DOHH2 (cell line): ENCODE measurements around the gene CCDC138.

Source experiments
- H3F3A ChIP-seq: fragments of 200-600 bp; sonication (generic), shearing (Covaris generic); 2 replicates; pipeline ENCODE4 v1.6.0; 2016; ENCODE audit warnings: antibody characterized with exemption, mild to moderate bottlenecking; ENCODE audit not compliant: control insufficient read depth, insufficient read depth
- H3K27ac ChIP-seq: fragments of 200-600 bp; sonication (generic); 2 replicates; pipeline ENCODE4 v1.5.1; 2014; ENCODE audit warnings: low read depth, mild to moderate bottlenecking, low read length, moderate library complexity
- H3K27me3 ChIP-seq: fragments of 200-600 bp; sonication (generic); 2 replicates; pipeline ENCODE4 v1.6.1; 2014; ENCODE audit warnings: mild to moderate bottlenecking, low read length, mixed read lengths; ENCODE audit not compliant: control insufficient read depth
- H3K36me3 ChIP-seq: fragments of 200-600 bp; sonication (generic); 2 replicates; pipeline ENCODE4 v1.6.1; 2014; ENCODE audit warnings: mild to moderate bottlenecking, low read length, moderate library complexity, mixed read lengths; ENCODE audit not compliant: control insufficient read depth
- H3K4me1 ChIP-seq: fragments of 200-600 bp; sonication (generic); 2 replicates; pipeline ENCODE4 v1.6.1; 2014; ENCODE audit warnings: mild to moderate bottlenecking, low read length, mixed read lengths; ENCODE audit not compliant: control insufficient read depth
- H3K4me2 ChIP-seq: fragments of 200-600 bp; sonication (generic); 2 replicates; pipeline ENCODE4 v1.6.0; 2014; ENCODE audit warnings: mild to moderate bottlenecking, low read length, moderate library complexity
- H3K4me3 ChIP-seq: fragments of 200-600 bp; sonication (generic); 2 replicates; pipeline ENCODE4 v1.5.1; 2014; ENCODE audit warnings: mild to moderate bottlenecking, low read length, mixed read lengths
- H3K79me2 ChIP-seq: fragments of 200-600 bp; sonication (generic); 2 replicates; pipeline ENCODE4 v1.6.1; 2014; ENCODE audit warnings: mild to moderate bottlenecking, low read length, mixed read lengths; ENCODE audit not compliant: control insufficient read depth
- H3K9me2 ChIP-seq: fragments of 200-600 bp; sonication (generic); replicated peaks from 2 replicates; pipeline ENCODE4 v1.6.1; 2014; ENCODE audit warnings: mild to moderate bottlenecking, low read length, mixed read lengths; ENCODE audit not compliant: control insufficient read depth
- H3K9me3 ChIP-seq: fragments of 200-600 bp; sonication (generic); 2 replicates; pipeline ENCODE4 v1.6.1; 2014; ENCODE audit warnings: antibody characterized with exemption, low read length, mixed read lengths; ENCODE audit not compliant: control insufficient read depth, insufficient read depth
- H4K20me1 ChIP-seq: fragments of 200-600 bp; sonication (generic); 2 replicates; pipeline ENCODE4 v1.6.0; 2014; ENCODE audit warnings: low read depth, mild to moderate bottlenecking, antibody characterized with exemption, low read length, moderate library complexity; ENCODE audit not compliant: control insufficient read depth, insufficient read depth
- EZH2phosphoT487 ChIP-seq: fragments of 200-600 bp; sonication (generic); IDR thresholded peaks from 2 replicates; pipeline ENCODE4 v1.6.1; 2017; ENCODE audit warnings: borderline replicate concordance, mild to moderate bottlenecking, antibody characterized with exemption, low read length, moderate library complexity, mixed read lengths
- TF ChIP-seq, protein P1 (sequence below): fragments of 200-600 bp; sonication (generic); IDR thresholded peaks from one replicate; pipeline ENCODE4 v1.5.1; 2014; ENCODE audit warnings: antibody characterized with exemption, mild to moderate bottlenecking, low read depth, low read length; ENCODE audit not compliant: poor library complexity, severe bottlenecking

The CCDC138 gene

DNA sequence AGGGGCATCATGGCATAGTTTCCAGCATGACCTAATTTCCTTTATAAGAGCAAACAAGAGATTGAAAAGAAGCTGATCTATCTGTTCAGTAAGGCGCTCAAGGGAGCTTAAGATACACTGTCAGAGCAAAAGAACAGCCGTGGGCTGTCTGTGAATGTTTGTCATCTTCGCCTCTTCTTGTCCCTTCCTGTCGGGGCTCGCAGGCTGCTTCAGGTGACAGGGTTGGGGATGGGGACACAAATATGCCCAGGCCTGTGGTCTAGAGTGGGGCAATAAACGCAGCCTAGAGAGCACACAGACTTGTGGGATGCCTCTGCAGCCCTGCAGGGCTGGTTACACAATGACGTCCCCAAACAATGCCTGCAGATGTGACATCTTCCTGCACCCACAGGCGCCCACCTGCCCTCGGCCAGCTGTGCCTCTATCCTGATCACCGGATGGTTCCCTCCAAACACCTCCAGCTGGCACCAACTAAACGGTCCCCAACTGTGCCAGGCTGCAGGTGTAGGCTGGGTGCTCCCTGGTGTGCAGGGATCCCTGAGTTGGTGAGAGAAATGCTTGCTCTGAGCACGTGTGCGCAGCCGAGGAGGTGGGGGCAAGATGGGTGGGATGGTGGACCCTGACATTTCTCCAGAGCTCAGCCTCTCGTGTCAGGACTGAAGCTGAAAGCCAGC is 129.7 kb downstream of the CCDC138 start:
- Histone ChIP-seq H3K36me3 (no peaks in the 10 kb centered on the region), H4K20me1 (no peaks in the 10 kb centered on the region), H3K4me3 (no peak overlapping the region), H3K79me2 (no peaks in the 10 kb centered on the region), H3K4me2 (no peak overlapping the region), H3K4me1 (no peaks in the 10 kb centered on the region), H3K27ac (no peak overlapping the region), H3K27me3 (no peaks in the 10 kb centered on the region), H3F3A (no peaks in the 10 kb centered on the region), H3K9me2 (no peaks in the 10 kb centered on the region), H3K9me3 (no peaks in the 10 kb centered on the region)
- TF ChIP-seq, protein P1, sequence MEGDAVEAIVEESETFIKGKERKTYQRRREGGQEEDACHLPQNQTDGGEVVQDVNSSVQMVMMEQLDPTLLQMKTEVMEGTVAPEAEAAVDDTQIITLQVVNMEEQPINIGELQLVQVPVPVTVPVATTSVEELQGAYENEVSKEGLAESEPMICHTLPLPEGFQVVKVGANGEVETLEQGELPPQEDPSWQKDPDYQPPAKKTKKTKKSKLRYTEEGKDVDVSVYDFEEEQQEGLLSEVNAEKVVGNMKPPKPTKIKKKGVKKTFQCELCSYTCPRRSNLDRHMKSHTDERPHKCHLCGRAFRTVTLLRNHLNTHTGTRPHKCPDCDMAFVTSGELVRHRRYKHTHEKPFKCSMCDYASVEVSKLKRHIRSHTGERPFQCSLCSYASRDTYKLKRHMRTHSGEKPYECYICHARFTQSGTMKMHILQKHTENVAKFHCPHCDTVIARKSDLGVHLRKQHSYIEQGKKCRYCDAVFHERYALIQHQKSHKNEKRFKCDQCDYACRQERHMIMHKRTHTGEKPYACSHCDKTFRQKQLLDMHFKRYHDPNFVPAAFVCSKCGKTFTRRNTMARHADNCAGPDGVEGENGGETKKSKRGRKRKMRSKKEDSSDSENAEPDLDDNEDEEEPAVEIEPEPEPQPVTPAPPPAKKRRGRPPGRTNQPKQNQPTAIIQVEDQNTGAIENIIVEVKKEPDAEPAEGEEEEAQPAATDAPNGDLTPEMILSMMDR, result no peak
- no peak for TF ChIP-seq EZH2phosphoT487

DNA sequence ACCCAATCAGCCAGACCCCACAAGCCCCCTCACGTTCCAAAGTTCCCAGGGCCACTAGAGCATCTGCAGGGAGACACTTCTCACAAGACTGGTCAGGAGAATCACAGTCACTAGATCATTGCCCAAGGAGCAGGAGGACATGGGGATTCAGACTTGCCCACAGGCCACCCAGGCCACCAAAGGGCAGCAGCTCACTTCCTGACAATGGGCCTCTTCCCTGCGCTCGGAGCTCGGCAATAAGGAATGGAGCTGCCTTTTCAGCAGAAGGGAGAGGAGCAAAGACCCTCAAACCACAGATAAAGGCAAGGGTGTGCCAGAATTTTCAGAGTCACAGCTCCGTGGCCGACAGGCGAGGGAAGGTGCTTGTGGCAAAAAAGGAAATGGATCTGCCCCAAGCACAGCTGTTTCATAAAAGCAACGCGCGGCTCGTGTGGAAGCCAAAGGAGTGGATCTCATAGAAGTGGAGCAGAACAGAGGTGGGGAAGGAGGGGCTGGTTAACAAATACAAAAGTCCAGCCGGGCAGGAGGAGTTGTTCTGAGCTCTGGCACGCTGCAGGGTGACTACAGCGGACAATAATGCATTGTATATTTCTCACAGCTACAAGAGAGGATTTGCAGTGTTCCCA is 130.3 kb downstream of the CCDC138 start:
- no peak overlapping the region for H3K4me2 ChIP-seq
- H3K36me3 ChIP-seq, result no peaks in the 10 kb centered on the region
- H3K4me1 ChIP-seq, result no peaks in the 10 kb centered on the region
- H3K4me3 ChIP-seq, result no peak overlapping the region
- H4K20me1 ChIP-seq, result no peaks in the 10 kb centered on the region
- H3K27ac ChIP-seq, result no peak overlapping the region
- no peaks in the 10 kb centered on the region for H3K79me2 ChIP-seq
- no peak for TF ChIP-seq EZH2phosphoT487
- TF ChIP-seq, protein P1, result no peak
- no peaks in the 10 kb centered on the region for H3K9me2 ChIP-seq
- H3K27me3 ChIP-seq, result no peaks in the 10 kb centered on the region
- H3F3A ChIP-seq, result no peaks in the 10 kb centered on the region
- no peaks in the 10 kb centered on the region for H3K9me3 ChIP-seq

DNA sequence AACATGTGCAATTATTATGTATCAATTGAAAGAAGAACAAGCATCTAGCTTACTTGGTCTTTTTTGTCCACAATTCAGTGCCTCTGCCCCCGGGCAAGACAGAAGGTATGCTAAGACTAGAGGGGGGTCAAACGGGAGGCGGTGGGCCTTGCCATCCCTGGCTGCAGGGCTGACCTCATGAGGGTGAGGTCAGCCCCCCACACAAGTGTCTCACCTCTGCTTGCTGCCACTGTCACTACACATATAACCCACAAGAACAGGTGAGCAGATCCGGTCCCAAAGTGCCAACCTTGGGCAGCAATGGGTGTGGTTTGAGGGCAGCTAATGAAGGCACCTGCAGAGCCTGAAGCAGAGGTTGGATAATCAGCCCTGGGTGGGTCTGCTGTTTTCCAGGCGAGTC is 131.0 kb downstream of the CCDC138 start:
- no peaks in the 10 kb centered on the region for H3K27me3 ChIP-seq
- no peaks in the 10 kb centered on the region for H3K36me3 ChIP-seq
- H3K27ac ChIP-seq, result no peak overlapping the region
- no peak overlapping the region for H3K4me2 ChIP-seq
- TF ChIP-seq, protein P1, result no peak
- no peak for TF ChIP-seq EZH2phosphoT487
- H3F3A ChIP-seq, result no peaks in the 10 kb centered on the region
- H3K4me3 ChIP-seq, result no peak overlapping the region
- no peaks in the 10 kb centered on the region for H3K4me1 ChIP-seq
- no peaks in the 10 kb centered on the region for H3K9me3 ChIP-seq
- no peaks in the 10 kb centered on the region for H3K79me2 ChIP-seq
- no peaks in the 10 kb centered on the region for H3K9me2 ChIP-seq
- no peaks in the 10 kb centered on the region for H4K20me1 ChIP-seq
